Fibroblast of skin of right quadriceps (primary cell): ENCODE measurements around the gene HEATR9.
A peak's percentile ranks its signal among the peaks of the same experiment; 100 is the strongest.

ENCODE experiments used
- DNase-seq: peaks from one replicate; pipeline ENCODE4 v3.0.0-alpha.2; 2013

Gene HEATR9

GRCh38 chr17:35808240-35808961, 60.3 kb downstream of the HEATR9 start:
- DNase-seq, result no peak

- DNase-seq, result peak; percentile 80
Observed at GRCh38 chr17:35807371-35808144, 61.1 kb downstream of the HEATR9 start.
